GM21447 (cell line): ENCODE data around the gene NECTIN1.

ENCODE experiments used
- ATAC-seq: cut with Tn5 transposase; IDR thresholded peaks from one replicate; pipeline ENCODE4 v1.9.1; 2021; ENCODE audit not compliant: unreplicated experiment

The NECTIN1 gene

DNA sequence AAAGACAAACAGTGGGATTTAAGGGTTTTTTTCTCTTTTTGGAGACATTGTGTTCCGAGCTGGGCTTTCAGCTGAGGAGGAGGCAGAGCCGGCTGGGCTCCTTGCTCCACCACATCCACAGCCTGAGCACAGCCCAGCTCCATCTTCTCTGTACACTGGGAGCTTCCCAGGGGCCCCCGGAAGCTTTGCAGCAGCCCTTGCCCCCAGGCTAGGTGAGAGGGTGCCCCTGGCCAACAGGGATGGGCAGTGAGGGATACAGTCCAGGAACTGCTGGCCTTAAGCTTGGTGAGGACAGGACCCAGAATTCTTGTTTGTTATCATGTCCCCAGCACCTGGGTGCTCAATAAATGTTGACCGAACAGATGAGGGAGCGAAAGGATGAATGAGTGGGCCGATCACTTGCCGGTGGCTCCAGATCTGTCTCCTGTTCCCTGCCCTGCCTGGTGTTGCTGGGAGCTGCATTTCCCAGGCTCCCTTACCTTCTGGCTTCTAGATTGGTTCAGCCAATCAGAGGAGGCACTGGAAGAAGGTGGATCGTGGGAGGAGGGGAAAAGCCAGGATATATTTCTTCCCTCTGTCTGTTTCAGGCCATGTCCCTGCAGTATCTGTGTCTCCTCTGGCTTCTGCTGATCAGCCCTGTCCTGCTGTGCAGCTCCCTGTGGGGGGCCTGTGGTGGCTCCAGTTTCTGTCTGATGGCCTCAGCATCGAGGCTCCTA lies 26.5 kb upstream of the NECTIN1 start:
- no peak for ATAC-seq

DNA sequence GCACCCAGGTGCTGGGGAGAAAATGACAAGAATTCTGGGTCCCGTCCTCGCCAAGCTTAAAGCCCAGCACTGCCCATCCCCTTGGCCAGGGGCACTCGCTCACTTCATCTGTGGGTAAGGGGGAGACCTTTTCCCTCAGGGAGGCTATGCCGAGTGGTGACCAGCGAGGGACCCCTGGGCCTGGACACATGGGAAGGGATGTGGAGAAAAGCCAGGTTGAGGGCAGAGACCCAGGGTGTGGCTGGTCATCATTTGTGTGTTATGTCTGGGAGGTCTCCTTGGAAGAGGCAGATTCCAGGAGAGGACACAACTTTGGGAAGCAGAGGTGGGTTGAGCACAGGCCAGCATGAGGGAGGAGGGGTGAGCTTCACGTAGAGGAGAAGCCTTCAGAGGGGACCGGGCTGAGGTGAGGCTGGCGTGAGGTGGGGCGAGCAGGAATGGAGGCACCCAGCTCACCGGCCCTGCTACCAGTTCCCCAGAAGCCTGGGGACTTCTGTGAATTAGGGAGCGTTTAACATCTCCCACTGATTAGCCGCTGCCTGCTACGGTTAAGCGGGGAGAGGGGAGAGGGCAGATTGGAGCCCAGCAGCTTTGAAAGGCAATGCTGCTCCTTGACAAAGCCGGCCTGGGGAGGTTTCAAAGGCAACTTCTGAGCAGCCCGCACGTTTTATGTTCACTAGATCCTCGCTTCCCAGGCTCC lies 25.8 kb upstream of the NECTIN1 start:
- no peak for ATAC-seq

DNA sequence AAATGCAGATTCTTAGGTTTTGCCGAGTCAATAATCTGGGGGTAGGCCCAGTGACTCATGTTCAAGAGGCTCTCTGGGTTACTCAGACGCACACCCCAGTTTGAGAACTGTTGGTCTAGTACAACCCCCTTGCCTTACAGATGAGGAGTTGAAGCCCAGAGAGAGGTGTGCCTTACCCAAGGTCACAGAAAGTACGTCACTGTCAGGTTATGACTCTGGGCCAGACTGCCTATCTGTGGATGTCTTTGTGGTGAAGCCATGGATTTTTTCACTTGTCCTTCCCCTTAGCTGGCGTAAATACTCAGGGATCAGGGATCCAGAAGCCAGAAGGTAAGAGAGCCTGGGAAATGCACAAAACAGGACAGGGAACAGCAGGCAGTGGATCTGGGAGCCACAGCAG lies 25.2 kb upstream of the NECTIN1 start:
- no peak for ATAC-seq

DNA sequence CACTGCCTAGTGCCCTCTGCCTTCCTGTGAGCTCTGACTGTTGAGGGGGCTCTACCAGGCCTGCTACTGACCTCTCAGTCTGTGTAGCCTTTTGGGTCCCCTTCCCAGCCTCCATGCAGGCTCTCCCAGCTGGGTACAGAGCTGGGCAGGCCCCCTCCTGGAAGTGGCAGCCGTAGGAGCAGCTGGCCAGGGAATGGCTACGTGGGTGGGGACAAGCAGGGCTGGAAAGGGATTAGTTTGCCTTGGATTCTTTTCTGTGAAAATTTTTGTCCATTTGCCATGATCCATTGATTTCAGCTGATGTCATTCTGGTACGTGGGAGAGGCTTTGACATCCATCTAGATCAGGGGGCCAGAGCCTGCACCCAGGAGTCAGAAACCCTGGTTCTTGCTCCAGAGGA lies 23.9 kb upstream of the NECTIN1 start:
- ATAC-seq, result no peak

- ATAC-seq, result peak; percentile 42
Observed at GRCh38 chr11:119752345-119752871, 23.4 kb upstream of the NECTIN1 start.

GRCh38 chr11:119750056-119750455 lies 21.1 kb upstream of the NECTIN1 start:
- ATAC-seq, result no peak

GRCh38 chr11:119749006-119749565 lies 20.1 kb upstream of the NECTIN1 start:
- no peak for ATAC-seq

DNA sequence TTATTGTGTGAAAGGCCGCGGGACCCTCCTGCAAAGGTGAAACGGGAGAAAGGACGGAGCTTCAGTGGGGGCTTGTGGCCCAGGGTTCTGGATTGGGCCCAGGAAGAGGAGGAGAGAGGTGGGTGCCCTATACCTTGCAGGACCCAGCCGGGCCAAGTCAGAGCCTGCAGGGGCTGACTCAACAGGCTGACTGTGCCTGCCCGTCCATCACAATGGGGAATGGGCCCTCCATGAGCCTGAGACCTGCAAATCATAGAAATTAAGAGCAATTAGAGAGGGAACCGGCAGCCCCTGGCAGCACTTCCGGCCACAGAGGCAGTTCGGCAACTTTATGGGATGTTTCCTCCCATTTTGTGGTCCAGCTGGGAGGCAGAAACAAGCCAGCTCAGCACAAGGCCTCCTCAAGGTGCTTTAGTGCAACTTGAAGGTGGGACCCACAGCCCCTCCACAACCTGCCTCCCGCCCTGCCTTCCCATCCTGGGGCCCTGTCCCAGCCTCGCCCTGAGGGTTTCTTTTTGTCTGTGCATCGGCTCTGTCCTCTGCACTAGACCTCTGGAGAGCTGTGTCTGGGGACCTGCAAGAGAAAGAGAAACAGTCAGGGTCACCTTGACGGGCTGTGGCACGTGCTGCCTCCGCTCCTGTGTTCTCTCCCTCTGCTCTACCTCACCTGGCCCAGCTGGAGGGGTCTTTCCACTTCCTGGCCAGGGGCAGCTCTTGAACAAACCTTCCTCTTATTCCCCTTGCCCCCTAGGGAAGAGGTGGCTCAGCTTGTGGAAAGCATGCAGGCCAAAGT lies 19.1 kb upstream of the NECTIN1 start:
- no peak for ATAC-seq

DNA sequence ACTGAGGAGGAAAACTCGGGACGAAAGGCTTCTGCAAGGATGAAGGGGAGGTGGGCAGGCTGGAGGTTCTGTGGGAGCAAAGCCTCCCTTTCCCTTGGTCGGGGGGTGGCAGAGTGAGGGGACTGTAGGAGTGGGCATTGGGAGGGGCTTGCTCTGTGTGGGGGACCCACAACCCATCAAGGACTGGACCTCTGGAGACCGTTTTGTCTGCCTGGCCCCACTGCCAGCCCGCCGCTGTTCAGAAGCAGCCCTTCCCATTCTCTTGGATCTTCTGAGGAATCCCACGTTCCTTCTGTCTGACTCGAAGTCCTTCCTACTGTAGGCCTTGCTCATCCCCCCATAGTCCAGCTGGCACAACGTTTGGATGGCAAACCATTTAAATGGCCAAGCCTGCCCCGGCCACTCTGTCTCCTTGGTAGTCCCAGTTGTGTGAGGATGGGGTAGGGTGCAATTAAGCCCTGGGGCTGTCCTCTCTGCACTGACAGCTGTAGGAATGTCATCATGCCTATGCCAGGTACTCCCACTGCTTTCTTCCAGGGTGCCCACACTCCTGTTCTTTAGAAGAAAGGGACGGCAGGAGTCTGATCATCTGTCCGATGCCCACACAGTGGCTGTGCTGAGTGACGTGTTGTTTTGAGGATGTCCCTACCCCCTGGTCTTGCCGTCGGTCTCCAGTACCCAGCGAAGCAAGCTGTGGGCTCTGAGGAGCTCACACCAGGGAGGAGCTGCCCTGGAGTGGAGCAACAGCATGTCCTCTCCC lies 17.0 kb upstream of the NECTIN1 start:
- ATAC-seq, result no peak

GRCh38 chr11:119745112-119745511 lies 16.1 kb upstream of the NECTIN1 start:
- ATAC-seq, result no peak

DNA sequence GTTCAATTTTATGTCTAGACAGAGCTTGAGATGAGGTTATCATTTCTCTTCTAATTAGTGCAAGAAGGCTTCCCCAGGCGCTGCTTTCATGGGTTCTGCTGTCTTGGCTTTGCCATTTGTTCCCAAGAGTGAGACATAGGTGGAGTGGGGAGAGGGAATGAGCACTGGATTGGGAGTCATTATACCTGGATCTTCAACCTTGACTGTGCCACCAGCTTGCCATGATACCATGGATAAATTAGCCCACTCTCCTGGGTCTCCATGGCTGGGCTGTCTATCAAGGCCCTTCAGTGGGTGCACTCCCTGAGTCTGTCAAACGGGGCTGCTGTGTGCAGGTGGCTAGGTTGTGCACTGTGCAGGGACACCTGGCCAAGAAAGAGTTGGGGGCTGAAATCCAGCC lies 15.6 kb upstream of the NECTIN1 start:
- no peak for ATAC-seq

- no peak for ATAC-seq
Observed at GRCh38 chr11:119743006-119743405, 14.0 kb upstream of the NECTIN1 start.

DNA sequence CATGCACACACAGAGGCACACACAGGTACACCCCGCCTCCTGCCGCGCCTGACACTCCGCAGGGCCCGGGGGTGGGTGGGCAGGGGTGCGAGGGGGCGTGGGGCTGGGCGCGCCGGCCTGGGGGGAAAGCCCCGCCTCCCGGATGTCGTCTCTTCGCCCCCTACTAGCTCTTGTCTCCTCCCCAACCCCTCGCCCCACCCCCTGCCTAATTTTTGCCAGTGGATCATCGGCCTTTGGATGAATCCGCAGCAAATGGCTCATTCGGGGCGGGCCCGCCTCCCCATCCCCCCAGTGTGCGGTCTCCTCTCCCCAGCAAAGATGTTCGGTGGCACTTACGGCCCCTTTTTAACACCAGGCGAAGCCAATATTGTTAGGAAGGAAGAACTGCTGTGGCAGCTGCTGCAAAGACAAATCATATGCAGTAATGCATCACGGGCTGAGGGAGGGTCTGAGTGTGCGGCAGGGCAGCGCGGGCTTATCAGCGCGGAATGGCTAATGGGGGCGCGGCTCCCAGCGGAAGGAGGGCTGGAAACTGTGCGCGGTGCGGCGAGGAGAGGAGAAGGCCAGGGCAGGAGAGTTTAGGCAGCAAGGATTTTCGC lies 13.4 kb upstream of the NECTIN1 start:
- no peak for ATAC-seq

GRCh38 chr11:119741369-119742262 lies 12.6 kb upstream of the NECTIN1 start:
- ATAC-seq, result peak; percentile 70

- ATAC-seq, result no peak
Observed at GRCh38 chr11:119739975-119740374, 11.0 kb upstream of the NECTIN1 start.

- no peak for ATAC-seq
Observed at GRCh38 chr11:119739021-119739703, 10.2 kb upstream of the NECTIN1 start.

GRCh38 chr11:119738059-119738439 lies 9.0 kb upstream of the NECTIN1 start:
- ATAC-seq, result no peak

- no peak for ATAC-seq
Observed at GRCh38 chr11:119737366-119738058, 8.5 kb upstream of the NECTIN1 start.
